AG09319 (cell line): ENCODE measurements around the gene CDH15.

ENCODE experiments used
- DNase-seq: peaks from one replicate; pipeline ENCODE4 v3.0.0-alpha.2; 2010; ENCODE audit warnings: low read depth; ENCODE audit errors: extremely low read depth
- CTCF ChIP-seq: IDR thresholded peaks from 2 replicates; pipeline ENCODE4 v1.5.1; 2011; ENCODE audit warnings: low read depth, mild to moderate bottlenecking, inconsistent platforms, low read length, moderate library complexity

The CDH15 gene

GRCh38 chr16:89176147-89176690 lies 4.7 kb downstream of the CDH15 start:
- no peak for DNase-seq
- TF ChIP-seq CTCF: no peak

GRCh38 chr16:89176717-89177116 lies 5.2 kb downstream of the CDH15 start:
- TF ChIP-seq CTCF: no peak
- DNase-seq: no peak

GRCh38 chr16:89177501-89177900 lies 6.0 kb downstream of the CDH15 start:
- DNase-seq: no peak
- no peak for TF ChIP-seq CTCF

- no peak for TF ChIP-seq CTCF
- no peak for DNase-seq
Measured at GRCh38 chr16:89178453-89179147, 7.1 kb downstream of the CDH15 start.

GRCh38 chr16:89179148-89179484 lies 7.6 kb downstream of the CDH15 start:
- no peak for DNase-seq
- no peak for TF ChIP-seq CTCF

- no peak for TF ChIP-seq CTCF
- no peak for DNase-seq
Measured at GRCh38 chr16:89179656-89180315, 8.2 kb downstream of the CDH15 start.

- DNase-seq: no peak
- no peak for TF ChIP-seq CTCF
Measured at GRCh38 chr16:89183463-89183862, 11.9 kb downstream of the CDH15 start.
